Endothelial cell of umbilical vein (primary cell): ENCODE data around the gene DUSP16. TPM values are rescaled to one million over a fixed set of nuclear protein-coding genes. Genes with fewer than 3 reads are reported as not detected.

ENCODE experiments used
- BruUV-seq: library from RNA; stranded (reverse); fragments of 400-500 nt; replicated peaks from 2 replicates; lab custom pipeline; 2021; lab: Mats Ljungman, UMichigan
- CTCF ChIA-PET: fragments of 300-600, 350-600 bp; sonication (Branson Sonifier 250); formaldehyde crosslinking; loops from one replicate; lab custom pipeline; 2021; ENCODE audit warnings: antibody characterized with exemption, inconsistent platforms; lab: Charles Lee
- POLR2A ChIA-PET: fragments of 300-600, 350-600 bp; sonication (Branson Sonifier 250); formaldehyde crosslinking; loops from one replicate; lab custom pipeline; 2021; ENCODE audit warnings: antibody characterized with exemption, inconsistent platforms; lab: Charles Lee
- DNase-seq: peaks from one replicate; pipeline ENCODE4 v3.0.0-alpha.2; 2011; ENCODE audit warnings: low read depth, low spot score
- FAIRE-seq: peaks from 2 replicates; lab custom pipeline; 2011; peaks lifted over from hg19 to GRCh38; lab: Jason Lieb, UNC
- H2AFZ ChIP-seq: 2 replicates; pipeline ENCODE4 v1.6.0; 2012; ENCODE audit warnings: low read depth, low read length, control low read depth, inconsistent platforms
- H3K27ac ChIP-seq: 2 replicates; pipeline ENCODE4 v1.5.1; 2011; ENCODE audit warnings: low read depth, mild to moderate bottlenecking, control low read depth, low read length, moderate library complexity; ENCODE audit not compliant: insufficient read depth
- H3K27me3 ChIP-seq, 2 experiments: 2 replicates each; pipeline versions ENCODE4 v1.6.0 to v1.6.1; 2011; ENCODE audit warnings: low read length in 2 of 2, mixed read lengths in 1 of 2; ENCODE audit not compliant: control insufficient read depth in 2 of 2, insufficient read depth in 2 of 2
- H3K36me3 ChIP-seq, 2 experiments: 2 replicates in 1 of 2; 3 replicates in 1 of 2; pipeline ENCODE4 v1.5.1; 2011; ENCODE audit warnings: low read length in 2 of 2, mild to moderate bottlenecking in 1 of 2, moderate library complexity in 1 of 2; ENCODE audit not compliant: control insufficient read depth in 2 of 2, insufficient read depth in 2 of 2; ENCODE audit errors: extremely low read depth in 1 of 2
- H3K4me1 ChIP-seq: 3 replicates; pipeline ENCODE4 v1.5.1; 2011; ENCODE audit warnings: mild to moderate bottlenecking, low read length; ENCODE audit not compliant: control insufficient read depth, insufficient read depth; ENCODE audit errors: extremely low read depth
- H3K4me2 ChIP-seq: 2 replicates; pipeline ENCODE4 v1.6.1; 2011; ENCODE audit warnings: low read length, control low read depth, mixed read lengths; ENCODE audit not compliant: insufficient read depth
- H3K4me3 ChIP-seq, 3 experiments: fragments of 200-600 bp in 1 of 3; sonication (generic), shearing (Covaris generic) in 1 of 3; replicated peaks in 1 of 3; 2 replicates each; pipeline ENCODE4 v1.5.1; 2011 to 2016; ENCODE audit warnings: control low read depth in 3 of 3, low read length in 3 of 3, mild to moderate bottlenecking in 2 of 3, inconsistent platforms in 1 of 3, low read depth in 1 of 3, moderate library complexity in 1 of 3; ENCODE audit not compliant: insufficient read depth in 1 of 3
- H3K79me2 ChIP-seq: 2 replicates; pipeline ENCODE4 v1.6.0; 2012; ENCODE audit warnings: low read length, inconsistent platforms; ENCODE audit not compliant: control insufficient read depth, insufficient read depth
- H3K9ac ChIP-seq: replicated peaks from 2 replicates; pipeline ENCODE3; 2011; ENCODE audit warnings: low read length, control low read depth; ENCODE audit not compliant: insufficient read depth; ENCODE audit errors: extremely low read depth
- H3K9me1 ChIP-seq: replicated peaks from 3 replicates; pipeline ENCODE4 v1.6.0; 2011; ENCODE audit warnings: mild to moderate bottlenecking, low read length; ENCODE audit not compliant: control insufficient read depth, insufficient read depth; ENCODE audit errors: extremely low read depth
- H3K9me3 ChIP-seq: replicated peaks from 2 replicates; pipeline ENCODE4 v1.5.1; 2012; ENCODE audit warnings: low read length, inconsistent platforms; ENCODE audit not compliant: control insufficient read depth, insufficient read depth
- H4K20me1 ChIP-seq: replicated peaks from 2 replicates; pipeline ENCODE3; 2011; ENCODE audit warnings: mild to moderate bottlenecking, low read length; ENCODE audit not compliant: control insufficient read depth, insufficient read depth; ENCODE audit errors: extremely low read depth
- CTCF ChIP-seq, 2 donors: IDR thresholded peaks; 1 replicate in 1 of 2; 2 replicates in 1 of 2; pipeline ENCODE4 v1.5.1; 2011; ENCODE audit warnings: low read length in 2 of 2, mild to moderate bottlenecking in 2 of 2, moderate library complexity in 2 of 2, control low read depth in 1 of 2, inconsistent platforms in 1 of 2, low read depth in 1 of 2; ENCODE audit not compliant: insufficient read depth in 1 of 2; ENCODE audit errors: extremely low read depth in 1 of 2
- EZH2 ChIP-seq: IDR thresholded peaks from 2 replicates; pipeline ENCODE4 v1.6.1; 2012; ENCODE audit warnings: borderline replicate concordance, low read depth, mild to moderate bottlenecking, moderate library complexity, low read length, inconsistent platforms; ENCODE audit not compliant: severe bottlenecking
- FOS ChIP-seq: IDR thresholded peaks from 2 replicates; pipeline ENCODE4 v1.6.1; 2011; ENCODE audit warnings: mild to moderate bottlenecking, low read length, moderate library complexity, borderline replicate concordance; ENCODE audit not compliant: insufficient read depth
- GATA2 ChIP-seq: IDR thresholded peaks from 2 replicates; pipeline ENCODE4 v1.7.0; 2011; ENCODE audit warnings: low read depth, mild to moderate bottlenecking, moderate library complexity, mixed read lengths, low read length; ENCODE audit not compliant: insufficient read length, insufficient read depth
- JUN ChIP-seq: IDR thresholded peaks from 2 replicates; pipeline ENCODE4 v1.6.1; 2011; ENCODE audit warnings: borderline replicate concordance, low read depth; ENCODE audit not compliant: insufficient read length, insufficient read depth
- MAX ChIP-seq: IDR thresholded peaks from 2 replicates; pipeline ENCODE4 v1.6.1; 2011; ENCODE audit not compliant: insufficient read depth, insufficient read length
- MYC ChIP-seq: IDR thresholded peaks from one replicate; pipeline ENCODE4 v1.6.1; 2011; ENCODE audit warnings: mild to moderate bottlenecking, low read depth, low read length
- POLR2A ChIP-seq: IDR thresholded peaks from 2 replicates; pipeline ENCODE4 v1.6.1; 2012; ENCODE audit warnings: low read depth, mild to moderate bottlenecking, control low read depth, low read length
- POLR2AphosphoS5 ChIP-seq: IDR thresholded peaks from 2 replicates; pipeline ENCODE4 v1.6.1; 2012; ENCODE audit warnings: low read depth, mild to moderate bottlenecking, control low read depth, low read length, moderate library complexity; ENCODE audit not compliant: insufficient read depth
- dilution Hi-C: fragments of 300-500 bp; cut with MboI; formaldehyde crosslinking; loops from one replicate; pipeline ENCODE4 v1.15.0; 2019; ENCODE audit warnings: low sequenced_read_pairs; ENCODE audit not compliant: extremely low pct_ligation_motif_present
- intact Hi-C: fragments of 100-400 bp; cut with micrococcal nuclease; formaldehyde crosslinking; loops from one replicate; pipeline ENCODE4 v1.10.0; 2022
- polyA plus RNA-seq, 4 experiments: library from polyadenylated mRNA; depleted of rRNA in 3 of 4; stranded (reverse) in 3 of 4; unstranded in 1 of 4; fragments of >200 nt; gene quantifications; 2 replicates each; pipeline versions ENCODE4 v1.2.1 to v1.2.3, GENCODE V29; 2011 to 2012; ENCODE audit warnings: missing spikeins in 1 of 4
- total RNA-seq: library from RNA; stranded (reverse); gene quantifications from 2 replicates; pipeline ENCODE4 v1.2.3, GENCODE V29; 2021

Gene DUSP16
- total and polyA plus RNA-seq, 2 donors (not counting 3 experiments of a cell fraction or from before 2014, with no cell fraction given), result 7.4 to 19.5 TPM

- FAIRE-seq (no peak), DNase-seq (no peak)
- H3K36me3 ChIP-seq, result no peaks in the 10 kb centered on the region
- no peak overlapping the region for H3K9ac ChIP-seq
- ChIA-PET CTCF (interaction anchor here (1.5 to 2.6 kb wide), 2 partner anchors 12 to 15 kb away, joined by 5 to 15 read pairs; partner anchors contain the start of gene DUSP16), POLR2A (no interaction called here)
- H4K20me1 ChIP-seq, result no peaks in the 10 kb centered on the region
- BruUV-seq, result no TSS peak
- H2AFZ ChIP-seq, result no peak overlapping the region
- peaks cover 2% of the 10 kb centered on the region for H3K79me2 ChIP-seq
- H3K4me3 ChIP-seq, result no peak overlapping the region
- H3K9me1 ChIP-seq, result no peaks in the 10 kb centered on the region
- H3K4me2 ChIP-seq, result no peak overlapping the region
- intact Hi-C loops (no loop called here), dilution Hi-C loops (no loop called here)
- no peak overlapping the region for H3K27ac ChIP-seq
- no peak for TF ChIP-seq POLR2AphosphoS5
- TF ChIP-seq MAX, result no peak
- no peak for TF ChIP-seq FOS
- TF ChIP-seq POLR2A, result no peak
- TF ChIP-seq CTCF (IDR thresholded peaks at IDR 0.05; ENCODE audit: extremely low read depth in 1 of 2, insufficient read depth in 1 of 2, low read depth in 1 of 2, low read length in 2 of 2), result no peak
- H3K27me3 ChIP-seq, result no peaks in the 10 kb centered on the region
- no peaks in the 10 kb centered on the region for H3K9me3 ChIP-seq
- no peaks in the 10 kb centered on the region for H3K4me1 ChIP-seq
Measured at GRCh38 chr12:12548713-12549112, 13.9 kb downstream of the DUSP16 start.

GRCh38 chr12:12546314-12546772 is 16.3 kb downstream of the DUSP16 start:
- Histone ChIP-seq H3K9ac (no peak overlapping the region), H3K9me1 (no peaks in the 10 kb centered on the region), H2AFZ (no peak overlapping the region), H3K36me3 (no peaks in the 10 kb centered on the region), H3K4me3 (no peak overlapping the region), H3K79me2 (peaks cover 2% of the 10 kb centered on the region), H3K9me3 (no peaks in the 10 kb centered on the region), H4K20me1 (no peaks in the 10 kb centered on the region), H3K27me3 (no peaks in the 10 kb centered on the region), H3K4me1 (no peaks in the 10 kb centered on the region), H3K4me2 (no peak overlapping the region), H3K27ac (no peak overlapping the region)
- no peak for TF ChIP-seq MYC
- no peak for TF ChIP-seq POLR2A
- no peak for TF ChIP-seq EZH2
- TF ChIP-seq FOS, result no peak
- TF ChIP-seq JUN, result no peak
- no peak for TF ChIP-seq MAX
- no peak for TF ChIP-seq GATA2
- dilution Hi-C loops (no loop called here), intact Hi-C loops (no loop called here)
- CTCF ChIA-PET, result interaction anchor here (0.9 to 1.2 kb wide), 2 partner anchors 10 to 30 kb away, joined by 3 to 4 read pairs; no protein-coding TSS in a partner anchor
- no TSS peak for BruUV-seq
- FAIRE-seq (no peak), DNase-seq (no peak)
- POLR2A ChIA-PET, result no interaction called here
